HG03097 (cell line): ENCODE measurements around the gene DMTF1.

Source experiments
- ATAC-seq: cut with Tn5 transposase; IDR thresholded peaks from one replicate; pipeline ENCODE4 v1.9.1; 2021; ENCODE audit not compliant: unreplicated experiment, low FRiP score

The DMTF1 gene

GRCh38 chr7:87146740-87147386 is 5.4 kb upstream of the DMTF1 start:
- no peak for ATAC-seq

DNA sequence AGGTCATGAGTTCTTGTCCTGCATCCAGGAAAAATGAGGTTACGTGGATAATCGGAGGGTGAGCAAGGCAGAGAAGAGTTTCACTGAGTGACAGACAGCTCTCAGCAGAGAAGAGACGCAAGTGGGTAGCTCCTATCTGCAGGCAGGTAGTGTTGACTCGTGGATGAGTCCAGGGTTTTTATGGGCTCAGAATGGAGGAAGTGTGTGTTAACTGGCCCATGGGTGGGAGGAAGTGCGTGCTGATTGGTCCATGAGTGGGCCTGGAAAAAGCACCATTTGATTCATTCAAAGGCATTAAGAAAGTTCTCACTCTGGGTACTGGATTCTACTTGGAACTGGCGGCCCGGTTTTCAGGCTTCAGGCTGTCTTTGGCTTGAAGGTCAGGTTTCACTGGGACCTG is 4.8 kb upstream of the DMTF1 start:
- ATAC-seq: no peak

- no peak for ATAC-seq
These were observed 3.8 kb upstream of the DMTF1 start for GRCh38 chr7:87148332-87148955.

- ATAC-seq: no peak
These were observed 1.1 kb upstream of the DMTF1 start for GRCh38 chr7:87151002-87151728.

DNA sequence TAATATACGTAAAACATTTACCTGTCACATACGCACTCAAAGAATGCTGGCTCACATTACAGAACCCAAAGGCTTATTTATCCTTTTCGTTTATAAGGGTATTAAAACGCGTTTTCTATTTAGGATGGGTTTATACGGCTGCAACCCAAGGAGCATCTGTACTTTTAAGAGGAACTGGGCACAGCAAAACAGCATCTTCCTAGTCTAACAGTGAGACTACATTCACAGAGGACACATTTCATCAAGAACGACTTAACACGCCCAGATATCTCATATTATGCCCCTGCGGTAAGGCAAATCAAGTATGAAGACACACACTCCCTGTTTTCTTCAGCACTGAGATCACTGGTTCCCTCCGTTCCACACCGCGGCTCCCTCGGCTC is 533 bp upstream of the DMTF1 start:
- ATAC-seq: peak; percentile 0

DNA sequence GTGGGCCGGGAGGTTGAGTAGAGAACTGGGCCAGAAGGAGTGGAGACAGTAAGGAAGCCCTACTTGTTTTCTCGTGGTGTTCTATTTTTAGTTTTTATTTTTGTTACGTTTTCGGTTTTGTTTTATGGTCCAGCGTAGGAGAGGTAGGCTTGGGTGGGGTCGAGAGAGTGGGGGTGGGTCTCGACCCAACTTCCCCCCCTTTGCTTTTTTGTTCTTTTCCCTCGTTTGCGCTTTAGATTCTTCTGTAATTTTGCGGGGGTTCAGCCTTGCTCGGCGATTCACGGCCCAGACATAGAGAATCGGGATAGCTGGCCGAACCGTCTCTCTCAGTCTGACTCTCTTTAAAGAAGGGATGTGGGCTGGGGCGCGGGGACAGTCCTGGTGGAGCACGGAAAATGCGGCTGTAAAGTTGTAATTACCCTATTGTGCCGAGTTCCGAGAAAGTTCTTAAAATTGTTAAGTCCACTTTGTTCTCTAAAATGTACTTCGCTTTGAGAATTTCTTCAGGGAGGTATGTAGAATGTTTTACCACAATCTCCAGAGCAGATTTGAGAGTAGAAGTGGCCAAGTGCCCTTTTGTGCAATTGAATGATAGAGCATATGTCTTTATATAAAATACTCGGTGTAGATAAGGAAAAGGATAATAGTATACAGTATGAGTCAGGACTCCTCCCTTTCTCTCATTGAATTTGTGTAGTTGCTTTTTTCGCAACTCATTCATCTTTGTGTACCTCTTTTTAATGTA is 816 bp downstream of the DMTF1 start:
- ATAC-seq: peak; percentile 19

DNA sequence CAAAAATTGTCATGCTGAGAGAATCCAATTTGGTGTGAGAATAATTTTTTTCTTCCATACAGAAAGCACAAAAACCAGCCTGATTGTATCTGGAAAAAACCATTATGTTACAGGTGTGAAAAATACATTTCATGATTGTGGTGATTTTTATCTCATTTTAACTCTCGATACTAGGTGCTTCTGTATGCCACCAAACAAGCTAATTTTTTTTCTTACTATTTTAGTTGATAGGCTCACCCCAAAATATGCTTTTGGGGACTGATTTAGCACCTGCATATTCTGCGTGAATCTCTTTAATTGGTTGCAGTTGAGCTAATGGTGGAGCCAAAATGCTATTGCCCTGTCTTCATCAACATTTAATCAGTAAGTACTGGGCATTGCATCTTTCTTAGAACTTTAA is 1.9 kb downstream of the DMTF1 start:
- no peak for ATAC-seq

DNA sequence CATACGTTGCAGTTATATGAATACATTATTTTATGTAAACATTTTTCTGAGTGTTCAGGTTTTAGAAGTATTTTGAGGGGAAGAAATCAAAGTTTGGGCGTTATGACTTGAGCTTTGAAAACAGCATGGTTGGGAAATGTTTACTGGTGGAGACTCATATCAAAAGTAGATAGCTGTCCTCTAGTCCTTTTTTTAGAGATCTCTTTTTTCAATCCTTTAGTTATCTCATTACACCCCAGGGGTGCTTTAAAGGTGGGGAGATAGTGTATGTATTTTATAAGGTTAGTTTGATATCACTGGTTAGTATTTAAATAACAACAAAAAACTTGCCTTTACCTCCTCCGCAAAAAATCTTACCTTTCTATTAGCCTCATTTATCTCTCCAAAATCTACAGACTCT is 2.3 kb downstream of the DMTF1 start:
- no peak for ATAC-seq

- ATAC-seq: no peak
These were observed 3.5 kb downstream of the DMTF1 start for GRCh38 chr7:87155788-87156187.

- no peak for ATAC-seq
These were observed 4.5 kb downstream of the DMTF1 start for GRCh38 chr7:87156709-87157108.

DNA sequence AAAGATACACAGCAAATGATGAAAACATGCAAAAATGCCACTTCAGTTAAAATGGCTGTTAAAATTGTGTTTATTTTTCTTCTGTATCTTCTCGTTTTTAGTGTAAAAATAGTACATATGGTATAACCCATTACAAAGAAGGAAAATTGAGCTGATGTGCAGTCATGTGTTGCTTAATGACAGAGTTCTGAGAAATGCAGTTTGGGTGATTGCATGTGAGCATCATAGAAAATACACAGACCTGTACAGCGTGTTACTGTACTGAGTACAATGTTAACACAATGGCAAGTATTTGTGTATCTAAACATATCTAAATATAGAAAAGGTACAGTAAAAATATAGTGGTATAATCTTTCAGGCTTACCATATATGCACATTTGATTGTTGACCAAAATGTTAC is 7.3 kb downstream of the DMTF1 start:
- no peak for ATAC-seq

GRCh38 chr7:87164433-87164832 is 12.2 kb downstream of the DMTF1 start:
- no peak for ATAC-seq

GRCh38 chr7:87170828-87171227 is 18.6 kb downstream of the DMTF1 start:
- ATAC-seq: no peak

- no peak for ATAC-seq
These were observed 19.2 kb downstream of the DMTF1 start for GRCh38 chr7:87171282-87171934.

DNA sequence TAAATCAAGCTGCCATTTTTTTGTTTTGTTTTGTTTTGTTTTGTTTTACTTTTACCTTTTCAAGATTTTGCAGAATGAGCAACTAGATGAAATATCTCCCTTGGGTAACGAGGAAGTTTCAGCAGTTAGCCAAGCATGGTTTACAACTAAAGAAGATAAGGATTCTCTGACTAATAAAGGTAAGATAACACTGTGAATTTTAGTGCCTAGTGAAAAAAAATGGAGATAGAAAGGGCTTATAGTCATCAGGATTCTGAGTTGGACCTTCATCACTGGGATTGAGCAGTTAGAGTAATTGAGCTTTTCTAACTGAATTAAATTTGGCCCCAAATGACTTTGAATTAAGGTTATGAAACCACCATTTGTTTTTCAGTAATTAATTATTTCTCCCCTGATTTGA is 21.2 kb downstream of the DMTF1 start:
- ATAC-seq: no peak

DNA sequence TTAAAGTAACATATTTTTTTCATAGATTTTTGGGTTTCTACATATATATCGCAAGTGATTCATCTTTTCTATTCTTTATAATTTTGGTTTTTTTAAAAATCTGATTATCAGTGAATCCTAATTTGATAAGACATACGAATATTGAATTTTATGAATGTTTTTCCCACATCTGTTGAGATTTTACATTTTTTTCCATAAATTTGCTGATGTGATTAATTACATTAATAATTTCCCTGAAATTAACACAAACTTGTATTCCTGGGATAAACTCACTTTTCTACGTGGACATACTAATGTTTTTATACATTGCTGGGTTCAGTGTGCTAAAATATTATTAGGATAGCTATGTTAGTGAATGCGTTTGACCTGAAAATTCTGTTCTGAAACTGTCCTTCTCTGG is 26.1 kb downstream of the DMTF1 start:
- no peak for ATAC-seq

DNA sequence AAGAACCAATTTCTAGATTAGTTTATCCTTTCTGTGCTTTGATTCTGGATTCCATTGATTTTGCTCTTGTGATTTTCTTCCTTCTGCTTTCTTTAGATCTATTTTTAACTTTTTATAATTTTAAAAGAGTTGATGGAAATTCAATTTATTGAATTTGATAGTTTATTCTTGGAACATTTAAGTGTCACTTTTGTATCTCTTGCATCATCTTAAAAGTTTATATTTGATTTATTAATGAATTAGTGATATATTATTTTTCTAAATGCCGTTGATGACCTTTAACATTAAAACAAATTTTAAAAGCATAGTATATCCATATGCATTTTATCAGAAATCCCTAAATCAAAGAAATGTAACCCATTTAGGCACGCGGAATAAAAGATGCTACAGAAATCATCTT is 26.9 kb downstream of the DMTF1 start:
- no peak for ATAC-seq

DNA sequence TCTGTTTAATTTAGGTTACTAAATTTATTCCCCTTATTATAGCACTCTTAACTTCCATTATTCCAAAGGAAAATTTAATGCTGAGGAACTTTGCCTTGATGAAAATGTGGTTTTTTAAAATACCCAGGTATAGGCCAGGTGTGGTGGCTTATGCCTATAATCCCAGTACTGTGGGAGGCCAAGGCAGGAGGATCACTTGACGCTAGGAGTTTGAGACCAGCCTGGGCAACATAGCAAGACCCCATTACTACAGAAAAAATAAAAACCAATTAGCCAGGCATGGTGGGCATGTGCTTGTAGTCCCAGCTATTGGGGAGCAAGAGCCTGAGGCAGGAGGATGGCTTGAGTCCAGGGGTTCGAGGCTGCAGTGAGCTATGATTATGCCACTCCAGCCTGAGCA is 34.9 kb downstream of the DMTF1 start:
- no peak for ATAC-seq

GRCh38 chr7:87188930-87189329 is 36.7 kb downstream of the DMTF1 start:
- ATAC-seq: no peak

DNA sequence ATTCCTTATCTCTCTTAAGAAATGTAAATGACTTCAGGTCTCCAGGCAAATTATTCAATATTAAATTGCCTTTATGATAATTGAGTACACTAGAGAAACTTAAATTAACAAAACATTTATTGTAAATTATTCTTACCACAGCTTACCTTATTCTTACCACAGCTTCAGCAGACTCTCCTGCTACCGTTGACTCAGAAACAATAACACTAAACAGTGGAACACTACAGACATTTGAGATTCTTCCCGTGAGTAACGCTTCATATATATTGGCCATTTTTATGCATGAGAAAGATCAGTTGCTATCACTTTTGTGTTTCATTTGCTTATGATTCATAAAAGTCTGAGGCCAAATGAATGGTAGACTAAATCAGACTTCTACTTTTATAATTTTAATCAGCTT is 38.5 kb downstream of the DMTF1 start:
- ATAC-seq: no peak
